Measurements from ENCODE around the gene ING1.
"Not testable (repeated sequence)": the region's sequence is repeated elsewhere in the genome, so short reads cannot be mapped to it uniquely, and the experiment has no call there.

The ING1 gene

DNA sequence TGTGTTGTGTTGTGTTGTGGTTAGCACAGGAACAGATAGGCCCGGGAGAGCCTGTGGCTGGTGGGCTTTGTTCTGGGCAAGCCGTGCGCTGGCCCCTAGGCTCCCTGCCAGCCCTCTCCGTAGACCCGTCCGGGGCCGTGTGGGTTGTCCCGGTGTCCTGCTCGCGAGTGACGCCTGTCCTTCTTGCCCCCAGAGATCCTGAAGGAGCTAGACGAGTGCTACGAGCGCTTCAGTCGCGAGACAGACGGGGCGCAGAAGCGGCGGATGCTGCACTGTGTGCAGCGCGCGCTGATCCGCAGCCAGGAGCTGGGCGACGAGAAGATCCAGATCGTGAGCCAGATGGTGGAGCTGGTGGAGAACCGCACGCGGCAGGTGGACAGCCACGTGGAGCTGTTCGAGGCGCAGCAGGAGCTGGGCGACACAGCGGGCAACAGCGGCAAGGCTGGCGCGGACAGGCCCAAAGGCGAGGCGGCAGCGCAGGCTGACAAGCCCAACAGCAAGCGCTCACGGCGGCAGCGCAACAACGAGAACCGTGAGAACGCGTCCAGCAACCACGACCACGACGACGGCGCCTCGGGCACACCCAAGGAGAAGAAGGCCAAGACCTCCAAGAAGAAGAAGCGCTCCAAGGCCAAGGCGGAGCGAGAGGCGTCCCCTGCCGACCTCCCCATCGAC is 5.7 kb downstream of the ING1 start:
- no peak for DNase-seq

- no peak for DNase-seq
These were observed 9.5 kb downstream of the ING1 start for GRCh38 chr13:110722971-110723370.

GRCh38 chr13:110723598-110723997 is 10.1 kb downstream of the ING1 start:
- DNase-seq, result no peak

DNA sequence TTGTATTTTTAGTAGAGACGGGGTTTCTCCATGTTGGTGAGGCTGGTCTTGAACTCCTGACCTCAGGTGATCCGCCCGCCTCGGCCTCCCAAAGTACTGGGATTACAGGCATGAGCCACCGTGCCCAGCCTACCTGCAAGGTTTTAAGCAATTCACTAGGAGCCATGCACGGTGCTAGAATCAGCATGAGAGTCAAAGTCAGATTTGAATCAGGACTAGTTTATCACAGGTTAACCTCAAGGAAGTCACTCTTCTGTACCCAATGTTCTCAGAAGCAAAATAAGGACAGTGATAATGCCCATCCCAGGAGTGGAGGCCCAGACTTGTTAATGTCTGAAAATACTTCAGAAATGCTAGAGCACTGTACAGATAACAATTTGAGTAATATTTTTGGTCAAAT is 12.7 kb downstream of the ING1 start:
- DNase-seq, result not testable (repeated sequence)

GRCh38 chr13:110726726-110727125 is 13.2 kb downstream of the ING1 start:
- no peak for DNase-seq

- no peak for DNase-seq
These were observed 17.6 kb downstream of the ING1 start for GRCh38 chr13:110731072-110731471.

DNA sequence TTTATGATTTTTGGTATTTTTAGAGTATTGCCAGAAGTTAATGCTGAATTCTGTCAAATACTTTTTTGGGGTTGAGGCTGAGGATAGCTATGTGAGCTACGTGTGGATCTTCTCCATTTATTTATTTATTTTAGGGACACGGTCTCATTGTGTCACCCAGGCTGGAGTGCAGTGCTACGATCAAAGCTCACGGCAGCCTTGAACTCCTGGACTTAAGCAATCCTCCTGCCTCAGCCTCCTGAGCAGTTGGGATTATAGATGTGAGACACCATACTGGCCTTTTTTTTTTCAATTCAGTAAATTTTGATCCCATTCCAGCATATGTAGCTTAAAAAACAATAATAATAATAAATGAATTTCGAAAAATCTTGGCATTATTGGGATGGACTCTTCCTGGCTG is 21.1 kb downstream of the ING1 start:
- no peak for DNase-seq

DNA sequence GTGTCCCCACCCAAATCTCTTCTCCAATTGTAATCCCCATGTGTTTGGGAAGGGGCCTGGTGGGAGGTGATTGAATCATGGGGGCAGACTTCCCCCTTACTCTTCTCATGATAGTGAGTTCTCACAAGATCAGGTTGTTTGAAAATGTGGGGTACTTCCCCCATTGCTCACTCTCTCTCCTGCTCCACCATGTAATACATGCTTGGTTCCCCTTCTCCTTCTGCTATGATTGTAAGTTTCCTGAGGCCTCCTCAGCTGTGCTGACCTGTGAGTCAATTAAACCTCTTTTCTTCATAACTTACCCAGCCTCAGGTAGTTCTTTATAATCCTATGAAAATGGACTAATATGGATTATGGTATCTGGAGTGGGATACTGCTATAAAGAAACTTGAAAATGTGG is 24.1 kb downstream of the ING1 start:
- DNase-seq, result no peak

- no peak for DNase-seq
These were observed 30.2 kb downstream of the ING1 start for GRCh38 chr13:110743687-110744086.

- DNase-seq, result no peak
These were observed 32.9 kb downstream of the ING1 start for GRCh38 chr13:110746438-110746837.

- no peak for DNase-seq
These were observed 34.8 kb downstream of the ING1 start for GRCh38 chr13:110748271-110748670.

GRCh38 chr13:110756219-110756631 is 42.7 kb downstream of the ING1 start:
- no peak for DNase-seq

DNA sequence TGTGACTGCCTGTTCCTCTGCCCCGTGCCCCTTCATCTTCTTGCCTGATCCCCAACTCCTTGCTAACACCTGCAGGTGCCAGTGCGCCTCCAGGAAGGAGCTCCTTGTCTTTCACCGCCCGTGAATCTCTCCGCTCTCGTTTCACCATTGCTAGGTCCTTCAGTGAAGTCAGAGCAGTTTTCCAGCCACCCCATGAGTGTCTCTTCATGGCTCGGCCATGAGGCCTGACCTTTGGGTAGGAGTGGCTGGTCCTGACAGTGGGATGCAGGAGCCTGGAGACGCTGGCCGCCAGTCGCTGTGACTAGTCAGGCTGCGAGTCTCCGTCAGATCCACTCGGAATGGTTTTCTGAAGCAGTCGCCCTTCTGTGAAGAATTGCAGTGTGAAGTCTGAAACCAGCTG is 43.8 kb downstream of the ING1 start:
- no peak for DNase-seq

DNA sequence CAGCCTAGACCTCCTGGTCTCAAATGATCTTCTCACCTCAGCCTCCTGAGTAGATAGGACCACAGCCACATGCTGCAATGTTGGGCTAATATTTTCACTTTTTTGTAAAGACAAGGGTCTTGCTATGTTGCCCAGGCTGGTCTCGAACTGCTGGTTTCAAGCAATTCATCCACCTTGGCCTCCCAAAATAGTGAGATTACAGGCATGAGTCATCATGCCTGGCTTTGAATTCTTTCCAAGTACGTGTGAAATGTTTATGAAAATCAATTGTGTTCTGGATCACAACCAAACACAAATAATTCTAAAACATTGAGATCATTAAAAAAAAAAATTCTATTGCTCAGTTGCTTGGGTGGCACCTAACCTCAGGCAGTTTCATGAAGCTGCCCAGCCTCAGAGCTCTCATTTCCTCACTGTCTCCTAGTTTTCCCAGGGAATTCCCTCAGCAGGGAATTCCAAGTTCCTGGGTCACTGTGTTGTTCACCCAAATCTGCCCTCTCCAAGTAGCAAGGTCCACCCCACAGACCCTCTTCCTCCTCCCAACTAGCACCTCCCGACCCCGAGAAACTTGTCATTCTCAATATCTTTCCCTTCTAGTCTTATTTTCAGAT is 44.8 kb downstream of the ING1 start:
- DNase-seq, result no peak

- no peak for DNase-seq
These were observed 46.2 kb downstream of the ING1 start for GRCh38 chr13:110759710-110760109.

GRCh38 chr13:110760611-110761010 is 47.1 kb downstream of the ING1 start:
- DNase-seq, result no peak

DNA sequence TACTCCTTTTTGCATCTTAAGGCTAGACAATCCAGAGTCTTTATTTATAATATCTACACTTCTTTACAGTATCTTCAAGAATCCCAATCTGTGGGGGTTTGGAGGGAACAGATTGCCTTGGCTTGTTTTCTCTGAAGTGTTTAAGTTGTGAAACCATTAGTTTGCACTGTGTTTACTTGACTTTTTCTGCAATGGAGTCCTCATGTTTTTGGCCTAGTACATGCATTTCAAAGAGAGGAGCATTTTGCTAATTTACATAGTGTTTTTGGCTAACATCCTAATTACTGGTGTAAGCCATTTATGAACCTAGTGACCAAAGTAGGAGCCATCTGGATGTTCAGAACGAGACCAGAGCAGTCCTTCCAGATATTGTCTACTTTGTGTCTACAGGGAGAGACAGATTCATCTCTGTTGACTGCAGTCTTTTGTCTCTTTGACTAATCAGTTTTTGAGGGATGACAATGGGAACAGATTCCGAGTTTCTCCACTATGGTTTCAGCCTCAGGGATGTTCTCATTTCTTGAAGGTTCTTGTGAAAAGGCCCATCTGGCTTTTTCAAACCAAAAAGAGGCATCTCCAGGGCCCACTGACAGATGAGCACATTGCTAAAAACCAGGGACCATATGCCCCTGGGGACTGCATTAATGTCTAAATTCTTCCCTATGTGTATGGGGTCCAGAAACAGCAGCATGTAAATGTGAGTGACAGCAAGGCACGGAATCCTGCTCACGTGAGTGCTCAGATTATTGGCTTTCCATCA is 53.4 kb downstream of the ING1 start:
- no peak for DNase-seq

GRCh38 chr13:110767476-110767875 is 54.0 kb downstream of the ING1 start:
- DNase-seq, result no peak

GRCh38 chr13:110769097-110769496 is 55.6 kb downstream of the ING1 start:
- DNase-seq, result no peak

- no peak for DNase-seq
These were observed 57.2 kb downstream of the ING1 start for GRCh38 chr13:110770678-110771077.

- DNase-seq, result no peak
These were observed 57.7 kb downstream of the ING1 start for GRCh38 chr13:110771194-110771593.

DNA sequence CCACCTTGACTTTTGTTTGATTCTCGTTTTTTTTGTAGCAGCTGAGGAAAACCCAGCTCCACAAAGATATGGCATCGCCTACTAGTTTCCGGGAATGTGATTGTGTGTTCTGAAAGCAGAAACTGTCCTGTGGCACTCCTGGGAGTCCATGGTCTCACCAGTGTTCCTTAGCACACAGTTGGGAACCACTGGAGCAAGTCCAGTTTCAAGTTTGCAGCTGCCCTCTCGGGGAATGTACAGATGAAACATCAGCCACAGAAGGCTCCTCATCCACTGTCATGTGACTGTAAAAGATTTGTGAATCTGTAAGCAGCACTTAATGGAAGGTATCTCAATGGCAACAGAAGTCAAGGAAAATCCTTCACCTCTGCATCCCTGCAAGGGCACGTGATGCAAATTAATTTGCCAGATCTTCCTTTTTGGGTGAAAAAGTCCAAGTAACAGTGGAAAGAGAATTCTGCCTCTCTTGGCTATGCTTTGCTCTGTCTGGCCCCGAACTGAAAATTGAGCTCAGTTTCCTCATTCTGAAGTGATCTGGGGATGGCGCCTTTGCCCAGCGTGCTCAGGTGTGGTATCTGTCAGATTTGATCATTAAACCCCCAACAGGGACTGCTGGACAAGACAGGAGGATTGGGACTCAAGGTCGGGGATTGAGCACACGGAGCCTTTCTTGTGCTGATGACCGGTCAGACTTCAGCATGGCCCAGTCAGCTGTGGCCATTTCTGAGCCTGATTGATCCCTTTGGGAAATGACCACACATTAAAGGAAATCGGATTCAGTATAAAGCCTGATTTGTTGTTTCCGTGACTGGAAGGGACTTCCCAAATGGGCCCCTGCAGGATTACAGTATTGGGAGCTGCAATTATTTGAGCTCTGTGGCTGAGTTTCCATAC is 58.8 kb downstream of the ING1 start:
- DNase-seq, result no peak
